ENCODE data around the gene ELMO1. TPM values are rescaled to one million over a fixed set of nuclear protein-coding genes. Genes with fewer than 3 reads are reported as not detected.

Gene ELMO1
- total and polyA plus RNA-seq, 2 donors from 2014 or later: 6.0 to 35.4 TPM

DNA sequence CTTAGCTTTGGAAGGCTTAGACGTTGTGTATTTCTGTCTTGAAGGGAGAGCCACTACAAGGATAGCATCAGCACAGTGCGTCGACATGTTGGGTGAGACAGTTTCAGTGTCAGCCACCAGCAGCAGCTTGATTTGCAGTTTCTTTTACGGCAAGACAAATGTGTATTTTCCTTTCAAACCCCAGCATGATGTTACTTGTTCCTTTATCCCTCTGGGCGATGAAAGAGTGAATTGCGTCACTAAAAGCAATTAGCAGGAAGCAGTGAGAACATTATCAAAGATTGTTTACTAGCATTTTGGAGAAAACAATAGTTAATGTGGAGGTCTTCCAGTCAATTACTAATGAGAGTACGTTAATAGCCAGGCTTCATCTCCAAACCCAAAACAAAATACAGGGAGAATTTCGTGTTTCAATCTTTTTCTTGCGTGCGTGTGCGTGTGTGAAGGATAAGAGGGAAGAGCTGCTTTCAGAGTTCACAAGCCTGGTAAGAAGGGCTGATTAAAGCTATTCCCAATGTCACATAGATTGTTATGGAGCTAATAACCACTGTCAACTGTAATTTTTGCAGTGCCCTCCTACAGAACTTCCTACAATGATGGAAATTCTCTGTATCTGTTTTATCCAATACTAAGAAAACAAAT lies 567.3 kb downstream of the ELMO1 start:
- FAIRE-seq (no peak), DNase-seq (no peak)
- no peak overlapping the region for H3K27ac ChIP-seq (ENCODE audit: low read depth in 2 of 2, low read length in 2 of 2)
- no peaks in the 10 kb centered on the region for H3K36me3 ChIP-seq (ENCODE audit: control insufficient read depth in 2 of 3, insufficient read depth in 3 of 3, low read length in 3 of 3)
- no peak overlapping the region for H3K4me3 ChIP-seq (ENCODE audit: low read length in 3 of 3)
- H3K9ac ChIP-seq (ENCODE audit: low read length in 3 of 3): no peak overlapping the region
- TF ChIP-seq, protein P1, sequence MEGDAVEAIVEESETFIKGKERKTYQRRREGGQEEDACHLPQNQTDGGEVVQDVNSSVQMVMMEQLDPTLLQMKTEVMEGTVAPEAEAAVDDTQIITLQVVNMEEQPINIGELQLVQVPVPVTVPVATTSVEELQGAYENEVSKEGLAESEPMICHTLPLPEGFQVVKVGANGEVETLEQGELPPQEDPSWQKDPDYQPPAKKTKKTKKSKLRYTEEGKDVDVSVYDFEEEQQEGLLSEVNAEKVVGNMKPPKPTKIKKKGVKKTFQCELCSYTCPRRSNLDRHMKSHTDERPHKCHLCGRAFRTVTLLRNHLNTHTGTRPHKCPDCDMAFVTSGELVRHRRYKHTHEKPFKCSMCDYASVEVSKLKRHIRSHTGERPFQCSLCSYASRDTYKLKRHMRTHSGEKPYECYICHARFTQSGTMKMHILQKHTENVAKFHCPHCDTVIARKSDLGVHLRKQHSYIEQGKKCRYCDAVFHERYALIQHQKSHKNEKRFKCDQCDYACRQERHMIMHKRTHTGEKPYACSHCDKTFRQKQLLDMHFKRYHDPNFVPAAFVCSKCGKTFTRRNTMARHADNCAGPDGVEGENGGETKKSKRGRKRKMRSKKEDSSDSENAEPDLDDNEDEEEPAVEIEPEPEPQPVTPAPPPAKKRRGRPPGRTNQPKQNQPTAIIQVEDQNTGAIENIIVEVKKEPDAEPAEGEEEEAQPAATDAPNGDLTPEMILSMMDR (IDR thresholded peaks at IDR 0.05; ENCODE audit: borderline replicate concordance, extremely low read depth, insufficient read depth): no peak
- H3K9me3 ChIP-seq (ENCODE audit: control insufficient read depth in 2 of 3, insufficient read depth in 1 of 3, low read length in 3 of 3): no peaks in the 10 kb centered on the region
- H3K4me1 ChIP-seq (ENCODE audit: control insufficient read depth in 2 of 3, insufficient read depth in 2 of 3, low read depth in 1 of 3, low read length in 3 of 3): no peaks in the 10 kb centered on the region
- no peaks in the 10 kb centered on the region for H3K27me3 ChIP-seq (ENCODE audit: control insufficient read depth, insufficient read depth, low read length)
- intact Hi-C loops (cut with DNase I): no loop called here

DNA sequence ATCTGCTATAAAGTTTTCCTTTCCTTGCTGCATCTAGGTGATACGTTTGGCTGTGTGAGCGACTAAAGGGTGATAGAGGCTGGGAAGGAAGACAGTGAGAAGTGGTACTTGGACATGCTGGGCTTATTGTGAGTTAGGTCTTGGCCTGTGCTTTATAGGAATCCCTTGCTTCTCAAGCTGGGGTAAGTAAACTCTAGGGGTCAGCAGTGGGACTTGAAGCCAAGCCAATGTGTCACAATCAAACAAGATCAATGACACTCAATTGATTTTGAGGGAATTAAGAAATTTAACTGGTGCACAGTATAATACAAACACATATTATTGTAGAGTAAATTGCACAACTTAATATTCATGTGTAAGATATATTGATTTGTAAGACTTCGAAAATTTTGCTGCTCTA lies 568.6 kb downstream of the ELMO1 start:
- FAIRE-seq (no peak), DNase-seq (no peak)
- no peaks in the 10 kb centered on the region for H3K36me3 ChIP-seq (ENCODE audit: control insufficient read depth in 2 of 3, insufficient read depth in 3 of 3, low read length in 3 of 3)
- H3K4me3 ChIP-seq (ENCODE audit: low read length in 3 of 3): no peak overlapping the region
- no peaks in the 10 kb centered on the region for H3K27me3 ChIP-seq (ENCODE audit: control insufficient read depth, insufficient read depth, low read length)
- intact Hi-C loops (cut with DNase I): no loop called here
- H3K4me1 ChIP-seq (ENCODE audit: control insufficient read depth in 2 of 3, insufficient read depth in 2 of 3, low read depth in 1 of 3, low read length in 3 of 3): peaks cover 0 to 3% (median 0%) of the 10 kb centered on the region in 3 donors
- TF ChIP-seq, protein P1 (IDR thresholded peaks at IDR 0.05; ENCODE audit: borderline replicate concordance, extremely low read depth, insufficient read depth): no peak
- no peaks in the 10 kb centered on the region for H3K9me3 ChIP-seq (ENCODE audit: control insufficient read depth in 2 of 3, insufficient read depth in 1 of 3, low read length in 3 of 3)
- no peak overlapping the region for H3K9ac ChIP-seq (ENCODE audit: low read length in 3 of 3)
- H3K27ac ChIP-seq (ENCODE audit: low read depth in 2 of 2, low read length in 2 of 2): no peak overlapping the region

DNA sequence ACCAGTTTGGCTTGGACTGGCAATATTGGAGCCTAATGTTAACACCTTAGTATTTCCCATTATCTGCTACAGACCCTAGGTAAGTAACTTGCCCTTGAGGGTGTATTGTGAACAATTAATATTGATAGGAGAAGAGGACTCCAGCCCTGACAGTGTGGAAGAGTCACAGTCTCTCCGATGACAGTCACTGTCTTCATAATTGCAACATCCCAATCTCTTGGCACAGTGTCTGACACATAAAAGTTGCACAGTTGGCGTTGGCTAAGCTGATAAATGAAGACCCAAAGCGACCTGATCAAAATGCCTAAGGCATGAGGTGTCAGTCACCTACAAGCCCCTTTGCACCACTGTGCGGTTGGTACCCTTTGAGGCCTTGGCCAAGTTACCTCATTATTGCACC lies 569.6 kb downstream of the ELMO1 start:
- Histone ChIP-seq H3K4me1 (ENCODE audit: control insufficient read depth in 2 of 3, insufficient read depth in 2 of 3, low read depth in 1 of 3, low read length in 3 of 3) (peaks cover 0 to 3% (median 0%) of the 10 kb centered on the region in 3 donors), H3K4me3 (ENCODE audit: low read length in 3 of 3) (no peak overlapping the region), H3K36me3 (ENCODE audit: control insufficient read depth in 2 of 3, insufficient read depth in 3 of 3, low read length in 3 of 3) (no peaks in the 10 kb centered on the region), H3K9me3 (ENCODE audit: control insufficient read depth in 2 of 3, insufficient read depth in 1 of 3, low read length in 3 of 3) (no peaks in the 10 kb centered on the region), H3K9ac (ENCODE audit: low read length in 3 of 3) (no peak overlapping the region), H3K27me3 (ENCODE audit: control insufficient read depth, insufficient read depth, low read length) (no peaks in the 10 kb centered on the region), H3K27ac (ENCODE audit: low read depth in 2 of 2, low read length in 2 of 2) (no peak overlapping the region)
- DNase-seq: no peak
- no peak for FAIRE-seq
- intact Hi-C loops (cut with DNase I): no loop called here
- TF ChIP-seq, protein P1 (IDR thresholded peaks at IDR 0.05; ENCODE audit: borderline replicate concordance, extremely low read depth, insufficient read depth): no peak

DNA sequence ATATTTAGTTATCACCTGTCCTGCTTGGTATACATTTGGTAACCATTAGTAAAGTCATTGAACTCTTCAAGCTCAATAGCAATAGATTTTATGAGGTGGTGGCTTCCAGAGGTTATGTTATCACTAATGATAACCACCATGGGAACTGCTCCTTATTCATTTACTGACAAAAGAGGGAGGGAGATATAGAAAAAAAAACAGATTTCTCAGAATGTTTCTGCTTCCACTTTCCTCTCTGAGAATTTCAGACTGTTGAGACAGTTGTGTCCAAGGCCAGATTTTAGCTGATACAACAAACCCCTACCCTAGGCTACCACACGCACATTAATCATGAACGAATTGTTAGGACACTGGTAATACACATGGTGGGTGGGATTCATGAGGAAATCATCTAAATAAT lies 570.4 kb downstream of the ELMO1 start:
- no peak for FAIRE-seq
- intact Hi-C loops (cut with DNase I): no loop called here
- Histone ChIP-seq H3K4me3 (ENCODE audit: low read length in 3 of 3) (no peak overlapping the region), H3K27me3 (ENCODE audit: control insufficient read depth, insufficient read depth, low read length) (no peaks in the 10 kb centered on the region), H3K9me3 (ENCODE audit: control insufficient read depth in 2 of 3, insufficient read depth in 1 of 3, low read length in 3 of 3) (no peaks in the 10 kb centered on the region), H3K36me3 (ENCODE audit: control insufficient read depth in 2 of 3, insufficient read depth in 3 of 3, low read length in 3 of 3) (no peaks in the 10 kb centered on the region), H3K27ac (ENCODE audit: low read depth in 2 of 2, low read length in 2 of 2) (no peak overlapping the region), H3K9ac (ENCODE audit: low read length in 3 of 3) (no peak overlapping the region), H3K4me1 (ENCODE audit: control insufficient read depth in 2 of 3, insufficient read depth in 2 of 3, low read depth in 1 of 3, low read length in 3 of 3) (peaks cover 0 to 3% (median 0%) of the 10 kb centered on the region in 3 donors)
- TF ChIP-seq, protein P1 (IDR thresholded peaks at IDR 0.05; ENCODE audit: borderline replicate concordance, extremely low read depth, insufficient read depth): no peak
- no peak for DNase-seq

Data from kidney (tissue), 14 donors.